HEK293 (cell line): ENCODE results near the gene SHC3.

Experiments used
- CTCF ChIA-PET: fragments of 350-600 bp; formaldehyde crosslinking; extraction: SDS; loops from one replicate; lab custom pipeline; 2021; ENCODE audit warnings: antibody characterized with exemption; lab: Yijun Ruan, JAX
- POLR2A ChIA-PET: fragments of 300-600 bp; formaldehyde crosslinking; extraction: SDS; loops from one replicate; lab custom pipeline; 2020; ENCODE audit warnings: antibody characterized with exemption, inconsistent platforms; lab: Yijun Ruan, JAX
- H3K27ac ChIP-seq: fragments of 200-500 bp; sonication (Bioruptor generic); 2 replicates; pipeline ENCODE4 v1.5.1; 2014; ENCODE audit warnings: low read depth, low read length, control low read depth, inconsistent platforms; ENCODE audit errors: extremely low read depth
- H3K36me3 ChIP-seq, 2 experiments: fragments of 200-500 bp in 1 of 2; sonication (Bioruptor generic) in 1 of 2; 1 replicate in 1 of 2; 2 replicates in 1 of 2; pipeline ENCODE4 v1.5.1; 2014 to 2017; ENCODE audit warnings: inconsistent platforms in 2 of 2, low read length in 2 of 2; ENCODE audit not compliant: control insufficient read depth in 2 of 2, insufficient read depth in 1 of 2
- H3K4me1 ChIP-seq: fragments of 200-500 bp; sonication (Bioruptor generic); 2 replicates; pipeline ENCODE4 v1.5.1; 2014; ENCODE audit warnings: mild to moderate bottlenecking, low read length, inconsistent platforms; ENCODE audit not compliant: control insufficient read depth, insufficient read depth
- H3K4me3 ChIP-seq: 2 replicates; pipeline ENCODE4 v1.5.1; 2011; ENCODE audit warnings: low read depth, mild to moderate bottlenecking, control low read depth, low read length, moderate library complexity
- H3K9me3 ChIP-seq: fragments of 200-500 bp; sonication (Bioruptor generic); 2 replicates; pipeline ENCODE4 v1.5.1; 2014; ENCODE audit warnings: low read depth, low read length, inconsistent platforms; ENCODE audit not compliant: control insufficient read depth, insufficient read depth
- GLIS1 ChIP-seq: fragments of 450-650 bp; formaldehyde crosslinking; IDR thresholded peaks from 2 replicates; pipeline ENCODE4 v1.5.1; 2016; ENCODE audit warnings: missing biosample characterization, missing genetic modification characterization
- MYNN ChIP-seq: fragments of 450-650 bp; formaldehyde crosslinking; IDR thresholded peaks from 2 replicates; pipeline ENCODE4 v1.5.1; 2016; ENCODE audit warnings: missing biosample characterization, missing genetic modification characterization, borderline replicate concordance
- ZBTB10 ChIP-seq: fragments of 450-650 bp; formaldehyde crosslinking; IDR thresholded peaks from 2 replicates; pipeline ENCODE4 v1.5.1; 2016; ENCODE audit warnings: missing biosample characterization, missing genetic modification characterization
- ZBTB20 ChIP-seq: fragments of 450-650 bp; formaldehyde crosslinking; IDR thresholded peaks from 2 replicates; pipeline ENCODE4 v1.5.1; 2016; ENCODE audit warnings: missing biosample characterization, missing genetic modification characterization
- ZNF133 ChIP-seq: fragments of 450-650 bp; formaldehyde crosslinking; IDR thresholded peaks from 2 replicates; pipeline ENCODE4 v1.5.1; 2016; ENCODE audit warnings: missing biosample characterization, missing genetic modification characterization
- ZNF148 ChIP-seq: fragments of 450-650 bp; formaldehyde crosslinking; IDR thresholded peaks from 2 replicates; pipeline ENCODE4 v1.5.0; 2017; ENCODE audit warnings: missing biosample characterization, missing genetic modification characterization, borderline replicate concordance
- ZNF239 ChIP-seq: fragments of 450-650 bp; formaldehyde crosslinking; IDR thresholded peaks from 2 replicates; pipeline ENCODE4 v1.5.1; 2016; ENCODE audit warnings: missing biosample characterization, missing genetic modification characterization
- ZNF280D ChIP-seq: fragments of 450-650 bp; formaldehyde crosslinking; IDR thresholded peaks from 2 replicates; pipeline ENCODE4 v1.5.1; 2016; ENCODE audit warnings: missing biosample characterization, missing genetic modification characterization
- ZNF292 ChIP-seq: fragments of 450-650 bp; formaldehyde crosslinking; IDR thresholded peaks from 2 replicates; pipeline ENCODE4 v1.5.1; 2016; ENCODE audit warnings: low read depth, missing biosample characterization, missing genetic modification characterization, borderline replicate concordance
- ZNF366 ChIP-seq: fragments of 450-650 bp; formaldehyde crosslinking; conservative IDR thresholded peaks from 2 replicates; pipeline ENCODE4 v1.5.1; 2016; ENCODE audit warnings: missing biosample characterization, missing genetic modification characterization
- ZNF394 ChIP-seq: fragments of 450-650 bp; formaldehyde crosslinking; IDR thresholded peaks from 2 replicates; pipeline ENCODE4 v1.5.1; 2016; ENCODE audit warnings: missing biosample characterization, missing genetic modification characterization, mild to moderate bottlenecking, moderate library complexity, borderline replicate concordance
- ZNF426 ChIP-seq: fragments of 450-650 bp; formaldehyde crosslinking; IDR thresholded peaks from 2 replicates; pipeline ENCODE4 v1.5.1; 2017; ENCODE audit warnings: missing biosample characterization, missing genetic modification characterization, mild to moderate bottlenecking, inconsistent platforms, moderate library complexity
- ZNF521 ChIP-seq: fragments of 450-650 bp; formaldehyde crosslinking; IDR thresholded peaks from 2 replicates; pipeline ENCODE4 v1.5.1; 2017; ENCODE audit warnings: missing biosample characterization, mild to moderate bottlenecking, missing genetic modification characterization
- ZNF560 ChIP-seq: fragments of 450-650 bp; formaldehyde crosslinking; IDR thresholded peaks from 2 replicates; pipeline ENCODE4 v1.5.1; 2017; ENCODE audit warnings: missing biosample characterization, missing genetic modification characterization, borderline replicate concordance
- ZNF580 ChIP-seq: fragments of 450-650 bp; formaldehyde crosslinking; IDR thresholded peaks from 2 replicates; pipeline ENCODE4 v1.5.1; 2016; ENCODE audit warnings: missing biosample characterization, missing genetic modification characterization
- ZNF76 ChIP-seq: fragments of 450-650 bp; formaldehyde crosslinking; IDR thresholded peaks from 2 replicates; pipeline ENCODE4; 2016; ENCODE audit warnings: low read depth, missing biosample characterization, missing genetic modification characterization, borderline replicate concordance
- TF ChIP-seq, protein P1 (sequence below): fragments of 450-650 bp; formaldehyde crosslinking; IDR thresholded peaks from 2 replicates; pipeline ENCODE4 v1.5.1; 2017; ENCODE audit warnings: missing biosample characterization, missing genetic modification characterization
- TF ChIP-seq, protein P2 (sequence below): fragments of 450-650 bp; formaldehyde crosslinking; IDR thresholded peaks from 2 replicates; pipeline ENCODE4 v1.5.1; 2016; ENCODE audit warnings: missing biosample characterization, missing genetic modification characterization

The SHC3 gene

GRCh38 chr9:89010526-89011111, 168.0 kb downstream of the SHC3 start (continued):
- TF ChIP-seq, protein P1, sequence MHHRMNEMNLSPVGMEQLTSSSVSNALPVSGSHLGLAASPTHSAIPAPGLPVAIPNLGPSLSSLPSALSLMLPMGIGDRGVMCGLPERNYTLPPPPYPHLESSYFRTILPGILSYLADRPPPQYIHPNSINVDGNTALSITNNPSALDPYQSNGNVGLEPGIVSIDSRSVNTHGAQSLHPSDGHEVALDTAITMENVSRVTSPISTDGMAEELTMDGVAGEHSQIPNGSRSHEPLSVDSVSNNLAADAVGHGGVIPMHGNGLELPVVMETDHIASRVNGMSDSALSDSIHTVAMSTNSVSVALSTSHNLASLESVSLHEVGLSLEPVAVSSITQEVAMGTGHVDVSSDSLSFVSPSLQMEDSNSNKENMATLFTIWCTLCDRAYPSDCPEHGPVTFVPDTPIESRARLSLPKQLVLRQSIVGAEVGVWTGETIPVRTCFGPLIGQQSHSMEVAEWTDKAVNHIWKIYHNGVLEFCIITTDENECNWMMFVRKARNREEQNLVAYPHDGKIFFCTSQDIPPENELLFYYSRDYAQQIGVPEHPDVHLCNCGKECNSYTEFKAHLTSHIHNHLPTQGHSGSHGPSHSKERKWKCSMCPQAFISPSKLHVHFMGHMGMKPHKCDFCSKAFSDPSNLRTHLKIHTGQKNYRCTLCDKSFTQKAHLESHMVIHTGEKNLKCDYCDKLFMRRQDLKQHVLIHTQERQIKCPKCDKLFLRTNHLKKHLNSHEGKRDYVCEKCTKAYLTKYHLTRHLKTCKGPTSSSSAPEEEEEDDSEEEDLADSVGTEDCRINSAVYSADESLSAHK (tag by site-specific recombination): no peak
- TF ChIP-seq ZNF292 (tag by site-specific recombination) (no peak), ZBTB20 (tag by site-specific recombination) (no peak)

GRCh38 chr9:89010056-89010455, 168.6 kb downstream of the SHC3 start:
- H3K36me3 ChIP-seq: no peaks in the 10 kb centered on the region
- POLR2A ChIA-PET: interaction anchor here (0.5 kb wide), 1 partner anchor 15 kb away, joined by 3 read pairs; no protein-coding TSS in a partner anchor
- no peak overlapping the region for H3K4me3 ChIP-seq
- H3K27ac ChIP-seq: no peak overlapping the region
- H3K4me1 ChIP-seq: no peaks in the 10 kb centered on the region
- CTCF ChIA-PET: interaction anchor here (0.5 to 0.6 kb wide), 2 partner anchors 20 to 414 kb away, joined by 3 read pairs; no protein-coding TSS in a partner anchor
- TF ChIP-seq ZNF280D (no peak), ZNF426 (tag by site-specific recombination) (no peak), ZNF292 (tag by site-specific recombination) (no peak), MYNN (tag by site-specific recombination) (no peak), ZNF133 (no peak), GLIS1 (no peak), ZNF148 (tag by site-specific recombination) (no peak), ZNF580 (no peak), ZNF239 (no peak), ZNF560 (no peak), ZNF394 (tag by site-specific recombination) (no peak), ZBTB10 (tag by site-specific recombination) (no peak), ZNF76 (tag by site-specific recombination) (no peak), ZNF366 (no peak), ZNF521 (tag by site-specific recombination) (no peak)
- TF ChIP-seq, protein P2, sequence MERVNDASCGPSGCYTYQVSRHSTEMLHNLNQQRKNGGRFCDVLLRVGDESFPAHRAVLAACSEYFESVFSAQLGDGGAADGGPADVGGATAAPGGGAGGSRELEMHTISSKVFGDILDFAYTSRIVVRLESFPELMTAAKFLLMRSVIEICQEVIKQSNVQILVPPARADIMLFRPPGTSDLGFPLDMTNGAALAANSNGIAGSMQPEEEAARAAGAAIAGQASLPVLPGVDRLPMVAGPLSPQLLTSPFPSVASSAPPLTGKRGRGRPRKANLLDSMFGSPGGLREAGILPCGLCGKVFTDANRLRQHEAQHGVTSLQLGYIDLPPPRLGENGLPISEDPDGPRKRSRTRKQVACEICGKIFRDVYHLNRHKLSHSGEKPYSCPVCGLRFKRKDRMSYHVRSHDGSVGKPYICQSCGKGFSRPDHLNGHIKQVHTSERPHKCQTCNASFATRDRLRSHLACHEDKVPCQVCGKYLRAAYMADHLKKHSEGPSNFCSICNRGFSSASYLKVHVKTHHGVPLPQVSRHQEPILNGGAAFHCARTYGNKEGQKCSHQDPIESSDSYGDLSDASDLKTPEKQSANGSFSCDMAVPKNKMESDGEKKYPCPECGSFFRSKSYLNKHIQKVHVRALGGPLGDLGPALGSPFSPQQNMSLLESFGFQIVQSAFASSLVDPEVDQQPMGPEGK: no peak
- TF ChIP-seq, all 188 proteins: peak for 0
- H3K9me3 ChIP-seq: no peaks in the 10 kb centered on the region
